HPDE6-E6E7 (cell line): ENCODE measurements around the gene KLHL21.
"Not testable (repeated sequence)": the region's sequence is repeated elsewhere in the genome, so short reads cannot be mapped to it uniquely, and the experiment has no call there.

Experiments used
- DNase-seq: peaks from one replicate; pipeline ENCODE4 v3.0.0; 2011; ENCODE audit warnings: missing footprints; ENCODE audit errors: extremely low spot score

The KLHL21 gene

DNA sequence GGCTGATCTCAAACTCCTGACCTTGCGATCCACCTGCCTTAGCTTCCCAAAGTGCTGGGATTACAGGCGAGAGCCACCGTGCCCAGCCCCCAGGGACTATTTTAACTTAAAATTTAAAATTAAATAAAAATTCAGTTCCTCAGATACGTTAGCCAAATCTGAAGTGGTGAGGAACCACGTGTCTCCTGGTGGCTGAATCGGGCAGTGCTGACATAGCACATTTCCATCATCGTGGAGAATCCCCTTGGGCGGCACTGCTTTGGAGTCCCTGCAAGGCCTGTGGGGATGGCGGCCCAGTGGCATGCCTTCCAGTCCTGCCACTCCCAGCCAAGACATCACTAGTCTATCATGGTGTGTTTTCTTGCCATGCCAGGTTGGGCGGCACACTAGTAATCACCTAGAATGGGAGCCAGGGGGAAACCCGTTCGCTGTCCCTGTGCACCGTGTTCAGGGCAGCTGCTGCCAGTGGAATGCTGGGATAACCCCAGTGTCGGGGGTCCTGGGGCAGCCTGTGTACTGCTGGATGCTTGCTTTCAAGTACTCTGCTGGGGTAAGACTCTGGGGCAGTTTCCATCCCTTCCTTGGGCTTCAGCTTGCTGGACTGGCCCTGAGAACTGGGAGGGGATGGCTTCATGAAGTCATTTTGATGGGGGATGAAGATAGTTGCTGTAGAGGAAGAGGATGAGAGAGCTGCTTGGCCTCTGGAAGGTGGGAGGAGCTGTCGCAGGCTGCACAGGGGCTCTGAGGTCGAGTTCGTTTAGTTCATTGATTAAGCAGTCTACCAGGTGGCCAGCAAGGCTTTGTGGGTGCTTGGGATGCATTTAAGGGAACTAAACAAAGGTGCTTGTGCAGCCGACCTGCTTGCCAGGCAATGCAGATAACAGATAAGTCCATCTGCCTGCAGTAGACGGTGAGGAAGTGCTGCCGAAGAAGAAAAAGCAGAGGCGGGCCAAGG lies 18.3 kb downstream of the KLHL21 start:
- DNase-seq: no peak

- no peak for DNase-seq
Observed at GRCh38 chr1:6582370-6582769, 20.3 kb downstream of the KLHL21 start.

DNA sequence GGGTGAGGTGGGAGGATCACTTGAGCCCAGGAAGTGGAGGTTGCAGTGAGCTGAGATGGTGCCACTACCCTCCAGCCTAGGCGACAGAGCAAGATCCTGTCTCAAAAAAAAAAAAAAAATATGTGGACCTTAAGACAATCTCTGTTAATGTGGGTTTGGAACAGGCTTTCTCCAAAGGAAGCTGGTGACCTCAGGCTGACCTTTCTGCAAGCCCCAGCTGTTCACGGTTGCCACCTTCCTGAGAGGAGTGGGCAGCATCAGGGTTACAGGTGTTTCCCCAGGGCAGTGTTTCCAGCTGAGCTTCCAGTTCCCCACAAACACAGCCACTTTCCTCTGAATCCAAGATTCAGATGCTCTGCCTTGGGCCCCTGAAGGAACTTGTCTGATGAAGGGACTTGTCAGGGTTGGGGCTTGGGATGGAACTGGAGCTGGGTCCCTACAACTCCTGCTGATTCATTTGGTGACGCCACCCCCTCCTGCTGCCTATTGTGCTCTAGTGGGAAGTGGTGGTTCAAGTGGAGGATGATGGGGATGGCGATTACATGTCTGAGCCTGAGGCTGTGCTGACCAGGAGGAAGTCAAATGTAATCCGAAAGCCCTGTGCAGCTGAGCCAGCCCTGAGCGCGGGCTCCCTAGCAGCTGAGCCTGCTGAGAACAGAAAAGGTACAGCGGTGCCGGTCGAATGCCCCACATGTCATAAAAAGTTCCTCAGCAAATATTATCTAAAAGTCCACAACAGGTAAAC lies 20.9 kb downstream of the KLHL21 start:
- DNase-seq: peak; percentile 90

DNA sequence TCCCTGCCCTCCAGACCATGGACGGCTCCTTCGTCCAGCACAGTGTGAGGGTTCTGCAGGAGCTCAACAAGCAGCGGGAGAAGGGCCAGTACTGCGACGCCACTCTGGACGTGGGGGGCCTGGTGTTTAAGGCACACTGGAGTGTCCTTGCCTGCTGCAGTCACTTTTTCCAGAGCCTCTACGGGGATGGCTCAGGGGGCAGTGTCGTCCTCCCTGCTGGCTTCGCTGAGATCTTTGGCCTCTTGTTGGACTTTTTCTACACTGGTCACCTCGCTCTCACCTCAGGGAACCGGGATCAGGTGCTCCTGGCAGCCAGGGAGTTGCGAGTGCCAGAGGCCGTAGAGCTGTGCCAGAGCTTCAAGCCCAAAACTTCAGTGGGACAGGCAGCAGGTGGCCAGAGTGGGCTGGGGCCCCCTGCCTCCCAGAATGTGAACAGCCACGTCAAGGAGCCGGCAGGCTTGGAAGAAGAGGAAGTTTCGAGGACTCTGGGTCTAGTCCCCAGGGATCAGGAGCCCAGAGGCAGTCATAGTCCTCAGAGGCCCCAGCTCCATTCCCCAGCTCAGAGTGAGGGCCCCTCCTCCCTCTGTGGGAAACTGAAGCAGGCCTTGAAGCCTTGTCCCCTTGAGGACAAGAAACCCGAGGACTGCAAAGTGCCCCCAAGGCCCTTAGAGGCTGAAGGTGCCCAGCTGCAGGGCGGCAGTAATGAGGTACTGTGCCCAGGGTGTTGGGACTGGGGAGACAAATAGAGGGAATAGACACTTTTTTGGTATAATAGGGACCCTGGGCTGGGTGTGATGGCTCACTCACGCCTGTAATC lies 21.9 kb downstream of the KLHL21 start:
- no peak for DNase-seq

- no peak for DNase-seq
Observed at GRCh38 chr1:6580119-6580592, 22.5 kb downstream of the KLHL21 start.

DNA sequence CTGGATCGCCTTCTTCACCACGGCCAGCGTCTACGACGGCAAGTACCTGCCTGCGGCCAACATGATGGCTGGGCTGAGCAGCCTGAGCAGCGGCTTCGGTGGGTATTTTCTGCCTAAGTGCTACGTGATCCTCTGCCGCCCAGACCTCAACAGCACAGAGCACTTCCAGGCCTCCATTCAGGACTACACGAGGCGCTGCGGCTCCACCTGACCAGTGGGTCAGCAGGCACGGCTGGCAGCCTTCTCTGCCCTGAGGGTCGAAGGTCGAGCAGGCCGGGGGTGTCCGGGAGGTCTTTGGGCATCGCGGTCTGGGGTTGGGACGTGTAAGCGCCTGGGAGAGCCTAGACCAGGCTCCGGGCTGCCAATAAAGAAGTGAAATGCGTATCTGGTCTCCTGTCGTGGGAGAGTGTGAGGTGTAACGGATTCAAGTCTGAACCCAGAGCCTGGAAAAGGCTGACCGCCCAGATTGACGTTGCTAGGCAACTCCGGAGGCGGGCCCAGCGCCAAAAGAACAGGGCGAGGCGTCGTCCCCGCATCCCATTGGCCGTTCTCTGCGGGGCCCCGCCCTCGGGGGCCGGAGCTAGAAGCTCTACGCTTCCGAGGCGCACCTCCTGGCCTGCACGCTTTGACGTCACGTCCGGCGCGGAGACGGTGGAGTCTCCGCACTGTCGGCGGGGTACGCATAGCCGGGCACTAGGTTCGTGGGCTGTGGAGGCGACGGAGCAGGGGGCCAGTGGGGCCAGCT lies 23.1 kb downstream of the KLHL21 start, which contains the start of gene ZBTB48:
Gene ZBTB48, plus strand, starts transcription at position 621 of the 745 bp plus-strand sequence. CDS start 616 bp downstream, outside the sequence.
- peak; percentile 97 for DNase-seq

- DNase-seq: no peak
Observed at GRCh38 chr1:6578624-6579373, 23.9 kb downstream of the KLHL21 start.

DNA sequence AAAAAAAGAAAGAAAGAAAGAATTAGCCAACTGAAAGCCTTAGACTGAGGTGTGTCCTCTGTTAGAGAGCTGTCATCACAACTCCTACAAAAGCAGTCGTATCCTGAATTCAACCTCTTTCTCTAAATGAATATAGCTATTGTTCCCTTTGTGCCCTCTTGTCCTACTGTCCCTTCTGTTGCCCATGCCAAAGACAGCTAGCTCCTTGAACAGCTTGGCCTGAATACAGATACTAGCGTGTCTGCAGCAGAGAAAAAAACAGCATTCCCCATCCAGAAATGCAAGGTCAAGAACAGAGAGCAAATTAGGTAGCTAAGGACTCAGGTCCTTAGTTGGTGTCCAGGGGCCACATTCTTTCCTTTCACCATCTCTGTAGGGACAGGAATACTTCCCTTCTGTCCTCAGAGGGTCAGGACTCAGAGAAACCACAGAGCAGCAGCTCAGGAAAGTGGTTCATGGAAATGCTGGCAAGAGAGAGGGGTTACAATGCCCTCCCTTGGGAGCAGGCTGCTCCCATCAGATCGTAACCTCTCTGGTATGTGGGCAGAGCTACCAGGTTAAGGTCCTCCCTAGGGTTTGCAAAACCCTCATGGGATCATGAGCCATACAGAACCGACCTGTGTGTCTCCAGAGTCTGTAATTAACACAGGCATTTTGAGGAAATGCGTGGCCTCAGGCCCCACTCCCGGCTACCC lies 24.7 kb downstream of the KLHL21 start:
- DNase-seq: no peak

DNA sequence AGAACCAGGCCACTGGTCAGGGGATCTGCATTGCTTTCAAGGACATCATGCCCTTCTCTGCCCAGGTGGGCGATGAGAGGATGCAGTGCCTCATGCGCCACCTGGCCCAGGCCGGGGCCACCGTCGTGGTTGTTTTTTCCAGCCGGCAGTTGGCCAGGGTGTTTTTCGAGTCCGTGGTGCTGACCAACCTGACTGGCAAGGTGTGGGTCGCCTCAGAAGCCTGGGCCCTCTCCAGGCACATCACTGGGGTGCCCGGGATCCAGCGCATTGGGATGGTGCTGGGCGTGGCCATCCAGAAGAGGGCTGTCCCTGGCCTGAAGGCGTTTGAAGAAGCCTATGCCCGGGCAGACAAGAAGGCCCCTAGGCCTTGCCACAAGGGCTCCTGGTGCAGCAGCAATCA lies 27.9 kb downstream of the KLHL21 start:
- DNase-seq: no peak

DNA sequence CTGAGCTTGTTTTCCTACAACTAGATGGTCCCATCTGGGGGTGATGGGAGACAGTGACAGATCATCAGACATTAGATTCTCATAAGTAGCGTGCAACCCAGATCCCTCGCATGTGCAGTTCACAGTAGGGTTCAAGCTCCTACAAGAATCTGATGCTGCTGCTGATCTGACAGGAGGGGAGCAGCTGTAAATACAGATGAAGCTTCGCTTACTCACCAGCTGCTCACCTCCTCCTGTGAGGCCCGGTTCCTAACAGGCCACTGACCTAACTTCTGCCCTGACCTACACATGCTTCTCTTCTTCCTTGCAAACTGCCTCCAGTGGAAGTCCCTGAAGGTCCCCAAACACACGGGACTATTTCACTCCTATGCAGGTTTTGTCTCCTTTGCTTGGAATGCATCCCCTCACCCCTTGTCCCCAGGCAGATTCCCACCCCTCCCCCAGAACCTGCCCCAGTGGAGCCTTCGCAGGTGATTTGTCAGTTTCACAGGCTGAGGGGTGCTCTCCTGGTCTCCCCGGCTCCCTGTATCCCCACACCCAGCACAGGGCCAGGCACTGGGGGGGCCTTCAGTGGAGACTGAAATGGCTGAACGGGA lies 28.5 kb downstream of the KLHL21 start:
- DNase-seq: no peak

- no peak for DNase-seq
Observed at GRCh38 chr1:6572653-6573383, 29.9 kb downstream of the KLHL21 start.

DNA sequence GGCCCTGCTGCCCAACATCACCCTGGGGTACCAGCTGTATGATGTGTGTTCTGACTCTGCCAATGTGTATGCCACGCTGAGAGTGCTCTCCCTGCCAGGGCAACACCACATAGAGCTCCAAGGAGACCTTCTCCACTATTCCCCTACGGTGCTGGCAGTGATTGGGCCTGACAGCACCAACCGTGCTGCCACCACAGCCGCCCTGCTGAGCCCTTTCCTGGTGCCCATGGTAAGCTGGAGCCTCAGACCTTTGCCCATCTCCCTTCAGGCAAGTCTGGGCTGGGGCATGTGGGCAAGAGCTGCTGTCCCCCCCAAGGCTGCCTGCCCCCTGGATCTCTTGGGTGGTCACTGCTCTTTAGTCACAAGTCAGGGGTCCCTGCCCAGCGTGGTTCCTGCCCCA lies 31.7 kb downstream of the KLHL21 start:
- DNase-seq: no peak

DNA sequence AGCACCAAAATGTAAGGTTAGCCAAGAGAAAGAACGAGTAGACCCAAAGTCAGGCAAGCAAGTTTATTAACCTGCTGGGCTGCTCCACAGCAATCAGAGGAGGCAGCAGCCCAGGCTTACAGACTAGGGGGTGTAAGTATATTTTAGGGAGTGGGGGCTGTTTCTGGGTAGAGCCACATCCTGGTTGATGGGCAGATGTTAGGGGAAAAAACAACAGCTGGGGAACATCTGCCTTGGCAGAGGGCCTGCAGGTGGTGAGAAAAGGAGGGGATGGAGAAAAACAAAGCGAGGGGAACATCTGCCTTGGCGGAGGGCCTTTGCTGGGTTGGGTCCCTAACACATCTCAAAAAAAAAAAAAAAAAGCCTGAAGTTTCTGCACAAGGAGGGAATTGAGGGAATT lies 32.6 kb downstream of the KLHL21 start:
- no peak for DNase-seq

DNA sequence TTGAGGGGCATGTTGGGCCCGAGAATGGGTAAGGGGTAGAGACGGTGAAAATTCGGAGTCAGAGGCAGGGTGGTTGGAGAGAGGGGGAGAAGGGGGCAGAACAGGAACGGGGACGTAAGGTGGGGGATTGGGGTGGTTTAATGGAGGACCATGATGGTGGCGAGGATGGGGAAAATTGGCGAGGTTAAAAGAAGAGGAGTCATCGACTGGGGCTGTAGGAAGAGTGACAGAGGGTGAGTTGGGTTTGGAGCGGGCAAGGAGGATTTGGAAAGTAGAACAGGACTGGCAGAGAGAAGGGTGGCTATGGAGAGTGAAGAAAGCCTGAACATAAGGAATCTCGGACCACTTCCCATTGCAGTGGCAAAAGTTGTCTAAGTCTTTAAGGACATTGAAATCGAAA lies 33.6 kb downstream of the KLHL21 start:
- no peak for DNase-seq

DNA sequence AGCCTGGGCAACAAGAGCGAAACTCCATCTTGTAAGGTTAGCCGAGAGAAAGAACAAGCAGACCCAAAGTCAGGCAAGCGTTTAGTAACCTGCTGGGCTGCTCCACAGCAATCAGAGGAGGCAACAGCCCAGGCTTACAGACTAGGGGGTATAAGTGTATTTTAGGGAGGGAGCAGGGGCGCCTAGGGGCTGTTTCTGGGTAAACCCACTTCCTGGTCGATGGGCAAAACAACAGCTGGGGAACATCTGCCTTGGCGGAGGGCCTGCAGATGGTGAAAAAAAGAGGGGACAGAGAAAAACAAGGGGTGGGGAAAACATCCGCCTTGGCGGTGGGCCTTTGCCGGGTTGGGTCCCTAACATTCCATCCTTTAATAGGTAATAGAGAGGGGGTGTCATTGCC lies 42.4 kb downstream of the KLHL21 start:
- DNase-seq: no peak

- not testable (repeated sequence) for DNase-seq
Observed at GRCh38 chr1:6559161-6559560, 43.5 kb downstream of the KLHL21 start.

DNA sequence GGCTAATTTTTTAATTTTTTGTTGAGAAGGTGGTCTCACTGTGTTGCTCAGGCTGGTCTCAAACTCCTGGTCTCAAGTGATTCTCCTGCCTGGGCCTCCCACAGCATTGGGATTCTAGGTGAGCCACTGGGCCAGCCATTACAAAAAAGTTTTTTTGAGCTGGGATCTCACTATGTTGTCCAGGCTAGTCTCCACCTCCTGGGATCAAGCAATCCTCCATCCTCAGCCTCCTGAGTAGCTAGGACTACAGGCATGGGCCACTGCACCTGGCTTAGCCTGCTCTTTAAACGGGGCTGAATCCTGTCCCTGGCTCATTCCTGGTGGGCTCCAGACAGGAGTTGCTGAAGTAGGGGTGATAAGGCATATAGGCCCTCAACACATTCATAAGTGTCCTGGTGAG lies 45.1 kb downstream of the KLHL21 start:
- DNase-seq: no peak

DNA sequence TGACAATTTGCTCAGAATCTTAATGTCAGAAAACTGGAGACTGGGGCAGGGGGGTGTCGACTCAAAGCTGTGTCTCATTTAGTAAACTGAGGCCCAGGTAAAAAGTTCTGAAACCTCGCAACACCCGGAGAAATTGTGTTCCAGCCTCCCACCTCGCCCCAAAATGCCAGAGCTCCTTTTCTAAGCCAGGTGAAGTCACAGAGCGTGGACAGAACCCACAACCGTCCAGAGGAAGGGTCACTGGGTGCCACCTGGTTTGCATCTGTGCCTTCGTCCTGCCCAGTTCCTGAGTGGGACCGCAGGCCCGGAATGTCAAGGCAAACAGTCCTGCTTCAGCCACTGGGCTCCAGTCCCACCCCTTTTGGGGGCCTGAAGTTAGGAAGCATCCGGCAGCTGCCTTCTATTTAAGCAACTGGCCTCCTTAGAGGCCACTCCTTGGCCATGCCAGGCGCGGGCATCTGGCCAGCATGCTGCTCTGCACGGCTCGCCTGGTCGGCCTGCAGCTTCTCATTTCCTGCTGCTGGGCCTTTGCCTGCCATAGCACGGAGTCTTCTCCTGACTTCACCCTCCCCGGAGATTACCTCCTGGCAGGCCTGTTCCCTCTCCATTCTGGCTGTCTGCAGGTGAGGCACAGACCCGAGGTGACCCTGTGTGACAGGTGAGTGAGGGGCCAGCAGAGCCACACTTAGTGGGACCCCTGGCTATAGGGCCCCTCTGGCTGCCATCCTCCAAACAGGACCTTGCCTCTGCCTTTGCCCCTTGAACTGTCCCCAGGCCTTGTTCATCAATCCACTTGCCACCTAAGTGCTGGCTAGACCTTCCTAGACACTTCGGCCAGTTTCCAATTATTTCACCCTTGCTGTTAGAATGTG lies 47.5 kb downstream of the KLHL21 start, which contains the start of gene TAS1R1:
Gene TAS1R1, plus strand, starts transcription at position 401 of the 872 bp plus-strand sequence. Its CDS starts 67 bp downstream, at position 468.
- DNase-seq: no peak
